Peyer's patch (tissue), 4 donors: ENCODE results near the gene TBXAS1.

Experiments
- POLR2A ChIP-seq, 2 donors: fragments of 450-650 bp; IDR thresholded peaks; one replicate each; pipeline ENCODE4 v1.5.1; 2017; ENCODE audit warnings: antibody characterized with exemption in 2 of 2, mild to moderate bottlenecking in 2 of 2, moderate library complexity in 2 of 2
- TF ChIP-seq, protein P1 (sequence below), 6 experiments: fragments of 450-650 bp in 4 of 6; fragments of 200-600 bp in 2 of 6; sonication (generic) in 1 of 6; IDR thresholded peaks; one replicate each; pipeline ENCODE4 v1.5.1; 2017 to 2019; ENCODE audit warnings: antibody characterized with exemption in 6 of 6, mild to moderate bottlenecking in 3 of 6, moderate library complexity in 1 of 6

DNA sequence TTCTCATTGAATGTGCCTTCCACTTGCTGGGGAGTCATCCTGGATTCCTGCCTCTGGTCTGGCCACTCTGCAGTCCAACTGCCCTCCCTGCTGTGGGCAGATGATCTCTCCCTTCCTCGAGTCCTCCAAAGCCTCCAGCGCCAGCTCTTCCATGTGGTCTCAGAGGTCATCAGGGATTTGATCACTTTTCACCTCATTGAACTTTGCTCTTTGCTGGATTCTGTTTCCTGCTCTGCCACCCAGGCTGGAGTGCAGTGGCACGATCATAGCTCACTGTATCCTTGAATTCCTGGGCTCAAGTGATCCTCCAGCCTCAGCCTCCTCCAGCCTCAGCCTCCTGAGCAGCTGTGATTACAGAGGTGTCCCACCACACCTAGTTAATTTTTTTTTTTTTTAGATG lies 22.1 kb upstream of the TBXAS1 start:
- TF ChIP-seq, protein P1, sequence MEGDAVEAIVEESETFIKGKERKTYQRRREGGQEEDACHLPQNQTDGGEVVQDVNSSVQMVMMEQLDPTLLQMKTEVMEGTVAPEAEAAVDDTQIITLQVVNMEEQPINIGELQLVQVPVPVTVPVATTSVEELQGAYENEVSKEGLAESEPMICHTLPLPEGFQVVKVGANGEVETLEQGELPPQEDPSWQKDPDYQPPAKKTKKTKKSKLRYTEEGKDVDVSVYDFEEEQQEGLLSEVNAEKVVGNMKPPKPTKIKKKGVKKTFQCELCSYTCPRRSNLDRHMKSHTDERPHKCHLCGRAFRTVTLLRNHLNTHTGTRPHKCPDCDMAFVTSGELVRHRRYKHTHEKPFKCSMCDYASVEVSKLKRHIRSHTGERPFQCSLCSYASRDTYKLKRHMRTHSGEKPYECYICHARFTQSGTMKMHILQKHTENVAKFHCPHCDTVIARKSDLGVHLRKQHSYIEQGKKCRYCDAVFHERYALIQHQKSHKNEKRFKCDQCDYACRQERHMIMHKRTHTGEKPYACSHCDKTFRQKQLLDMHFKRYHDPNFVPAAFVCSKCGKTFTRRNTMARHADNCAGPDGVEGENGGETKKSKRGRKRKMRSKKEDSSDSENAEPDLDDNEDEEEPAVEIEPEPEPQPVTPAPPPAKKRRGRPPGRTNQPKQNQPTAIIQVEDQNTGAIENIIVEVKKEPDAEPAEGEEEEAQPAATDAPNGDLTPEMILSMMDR (IDR thresholded peaks at IDR 0.05) = no peak
- no peak for TF ChIP-seq POLR2A (IDR thresholded peaks at IDR 0.05)
